Activated CD4-positive, alpha-beta T cell treated with anti-CD3 and anti-CD28 coated beads for 24 hours (primary cell): ENCODE measurements around the gene SETD3.

Source experiments
- DNase-seq, 2 donors: peaks; one replicate each; pipeline ENCODE4 v3.0.0-alpha.2; 2020; ENCODE audit warnings: low read depth in 2 of 2

The SETD3 gene

DNA sequence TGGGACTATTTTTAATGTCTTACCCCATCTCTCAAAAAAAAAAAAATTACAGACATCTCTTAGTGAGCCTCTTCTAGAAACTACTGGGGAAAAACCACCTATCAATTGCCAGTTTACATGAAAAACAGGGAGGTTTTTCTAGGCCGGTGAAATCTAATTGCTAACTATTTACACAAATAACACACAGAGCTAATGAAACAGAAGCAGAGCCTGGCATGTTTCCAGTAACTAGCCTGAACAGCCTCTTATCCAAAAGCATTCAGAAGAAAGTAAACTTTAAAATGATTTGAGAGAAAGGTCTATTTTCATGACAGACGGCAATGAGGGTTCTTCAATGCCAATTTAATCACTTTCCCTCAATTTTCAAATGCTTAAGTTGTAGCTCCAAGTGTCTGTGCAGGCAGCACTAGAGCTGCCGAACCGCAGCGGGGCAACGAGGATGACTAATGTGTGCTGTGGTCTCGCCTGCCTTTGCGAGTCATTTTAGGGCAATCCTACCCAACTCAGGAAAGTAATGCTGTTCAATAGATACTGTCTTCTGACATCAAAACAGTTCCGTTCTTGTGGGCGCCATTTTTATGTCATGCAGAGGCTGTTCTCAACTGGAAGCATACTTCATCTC lies 84.6 kb downstream of the SETD3 start:
- peak; percentile 3 to 12 for DNase-seq

DNA sequence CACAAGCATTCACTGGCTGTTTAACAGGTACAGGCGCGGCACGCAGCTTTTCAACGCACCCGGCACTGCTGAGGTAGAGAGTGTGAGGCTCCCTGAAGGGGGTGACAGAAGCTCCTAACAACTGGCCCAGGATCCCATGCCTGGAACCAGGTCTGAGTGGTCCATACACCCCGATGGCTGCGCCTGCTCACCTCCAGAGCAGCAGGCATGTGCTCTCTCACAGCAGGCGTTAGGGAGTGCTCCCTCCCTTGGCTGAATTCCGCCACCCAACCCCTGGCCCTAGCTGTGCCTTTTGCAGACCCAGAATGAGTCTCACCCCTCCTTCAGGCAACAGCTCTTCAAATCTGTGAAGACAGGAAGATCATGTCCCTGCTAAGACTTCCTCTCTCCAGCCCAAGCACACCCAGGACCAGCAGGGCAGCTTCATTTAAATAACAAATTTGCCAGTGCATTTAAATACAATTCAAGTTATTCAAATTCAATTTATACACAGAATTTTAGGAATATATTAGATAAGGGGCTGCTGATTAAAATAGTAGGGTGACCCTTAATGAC lies 86.0 kb downstream of the SETD3 start:
- no peak for DNase-seq

DNA sequence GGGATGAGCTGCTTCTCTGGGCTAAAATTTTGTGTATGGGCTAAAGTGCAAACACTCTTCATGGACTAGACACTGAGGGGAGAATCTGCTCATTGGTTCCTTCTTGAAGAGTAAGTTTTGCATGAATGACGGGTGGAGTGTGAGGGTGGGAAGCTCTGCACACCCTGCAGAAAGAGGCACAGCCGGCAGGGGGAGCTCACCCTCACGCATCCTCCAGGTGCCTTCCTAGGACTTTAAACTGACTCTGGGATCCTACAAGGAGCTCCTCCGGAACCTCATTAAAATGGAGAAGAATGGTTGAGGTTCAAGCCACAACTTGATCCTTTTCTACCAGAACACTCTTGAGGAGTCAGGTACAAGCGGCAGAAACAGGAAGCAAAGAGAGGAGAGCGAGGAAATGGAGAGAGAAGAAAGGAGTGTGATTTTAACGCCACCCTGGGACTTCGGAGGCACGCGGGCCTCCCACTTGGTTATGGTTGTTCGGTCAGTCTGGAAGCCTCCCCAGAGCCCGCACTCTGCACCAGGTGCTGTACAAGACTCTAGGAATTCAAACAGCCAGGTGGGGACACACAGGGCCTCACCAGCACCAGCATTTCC lies 87.5 kb downstream of the SETD3 start:
- peak; percentile 19 to 29 for DNase-seq

DNA sequence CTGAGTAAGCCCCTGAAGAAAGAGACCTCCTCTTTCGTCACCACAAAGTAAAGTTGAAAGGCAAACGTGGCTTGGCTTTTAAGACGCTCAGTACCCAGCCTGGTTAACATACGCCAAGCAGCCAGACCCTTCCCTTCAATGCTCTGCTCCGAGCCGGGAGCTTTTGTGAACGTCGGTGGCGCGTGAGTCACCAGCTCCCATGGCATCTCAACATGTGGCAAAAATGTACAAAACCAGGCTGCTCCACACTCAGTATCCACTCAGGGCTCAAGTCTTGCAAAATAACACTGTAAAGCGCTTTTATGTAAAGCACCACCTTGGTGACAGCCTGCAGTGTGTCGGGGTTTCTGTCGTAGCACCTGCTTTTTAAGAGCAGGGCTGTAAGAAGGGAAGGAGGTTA lies 89.0 kb downstream of the SETD3 start:
- no peak for DNase-seq

DNA sequence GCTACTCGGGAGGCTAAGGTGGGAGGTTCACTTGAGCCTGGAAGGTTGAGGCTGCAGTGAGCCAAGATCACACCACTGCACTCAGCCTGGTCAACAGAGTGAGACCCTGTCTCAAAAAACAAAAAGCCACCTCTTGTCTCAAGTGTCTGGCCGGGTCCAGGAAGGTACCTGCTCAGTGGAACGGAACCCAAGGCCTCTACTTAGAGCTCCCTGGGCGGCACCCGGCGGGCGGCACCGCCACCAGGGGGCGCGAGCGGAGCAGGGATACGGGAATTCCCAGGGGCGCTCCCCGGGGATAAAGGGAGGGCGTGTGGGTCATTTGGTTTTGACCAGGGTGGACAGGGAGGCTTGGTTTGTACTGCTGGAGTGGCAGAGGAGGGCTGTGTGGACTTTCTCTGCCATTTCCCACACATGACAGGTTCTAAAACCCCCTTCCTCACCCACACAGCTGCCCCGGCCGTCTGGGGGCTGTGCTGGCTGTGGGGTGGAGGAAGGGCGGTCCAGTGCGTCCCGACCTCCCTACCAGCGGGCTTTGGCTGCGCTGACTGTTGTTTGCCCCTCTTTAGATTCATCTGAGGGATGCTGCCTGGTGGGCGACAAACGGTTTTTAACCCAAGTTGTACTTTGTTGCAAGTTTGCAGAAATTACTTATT lies 91.4 kb downstream of the SETD3 start:
- DNase-seq = peak; percentile 12 to 35

DNA sequence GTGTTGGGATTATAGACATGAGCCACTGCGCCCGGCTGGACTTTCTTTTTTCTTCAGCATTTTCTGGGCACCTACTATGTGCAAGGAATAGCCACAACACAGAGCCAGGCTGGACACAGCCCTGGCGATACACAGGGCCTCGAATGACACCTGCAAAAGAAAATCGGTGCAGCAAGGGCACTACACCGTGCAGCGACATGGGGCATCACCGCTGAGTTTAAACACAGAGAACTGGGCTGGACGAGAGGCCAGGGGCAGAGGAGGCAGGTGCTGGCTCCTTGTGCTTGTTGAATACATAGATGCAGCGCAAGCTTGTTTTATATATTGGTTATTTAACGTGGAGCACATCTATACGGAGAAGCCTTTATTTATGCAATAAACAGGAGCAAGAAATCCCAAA lies 92.4 kb downstream of the SETD3 start:
- DNase-seq = no peak

DNA sequence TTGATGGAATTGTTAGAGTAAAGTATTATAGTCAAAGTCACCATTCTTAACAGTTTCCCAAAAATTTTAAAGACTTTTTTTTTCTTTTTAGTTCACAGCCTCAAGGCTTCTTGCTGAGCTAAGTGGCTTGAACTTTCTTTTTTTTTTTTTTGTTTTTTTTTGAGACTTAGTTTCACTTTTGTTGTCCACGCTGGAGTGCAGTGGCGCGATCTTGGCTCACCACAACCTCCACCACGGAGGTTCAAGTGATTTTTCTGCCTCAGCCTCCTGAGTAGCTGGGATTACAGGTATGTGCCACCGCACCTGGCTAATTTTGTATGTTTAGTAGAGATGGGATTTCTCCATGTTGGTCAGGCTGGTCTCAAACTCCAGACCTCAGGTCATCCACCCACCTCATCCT lies 92.8 kb downstream of the SETD3 start:
- DNase-seq = no peak

DNA sequence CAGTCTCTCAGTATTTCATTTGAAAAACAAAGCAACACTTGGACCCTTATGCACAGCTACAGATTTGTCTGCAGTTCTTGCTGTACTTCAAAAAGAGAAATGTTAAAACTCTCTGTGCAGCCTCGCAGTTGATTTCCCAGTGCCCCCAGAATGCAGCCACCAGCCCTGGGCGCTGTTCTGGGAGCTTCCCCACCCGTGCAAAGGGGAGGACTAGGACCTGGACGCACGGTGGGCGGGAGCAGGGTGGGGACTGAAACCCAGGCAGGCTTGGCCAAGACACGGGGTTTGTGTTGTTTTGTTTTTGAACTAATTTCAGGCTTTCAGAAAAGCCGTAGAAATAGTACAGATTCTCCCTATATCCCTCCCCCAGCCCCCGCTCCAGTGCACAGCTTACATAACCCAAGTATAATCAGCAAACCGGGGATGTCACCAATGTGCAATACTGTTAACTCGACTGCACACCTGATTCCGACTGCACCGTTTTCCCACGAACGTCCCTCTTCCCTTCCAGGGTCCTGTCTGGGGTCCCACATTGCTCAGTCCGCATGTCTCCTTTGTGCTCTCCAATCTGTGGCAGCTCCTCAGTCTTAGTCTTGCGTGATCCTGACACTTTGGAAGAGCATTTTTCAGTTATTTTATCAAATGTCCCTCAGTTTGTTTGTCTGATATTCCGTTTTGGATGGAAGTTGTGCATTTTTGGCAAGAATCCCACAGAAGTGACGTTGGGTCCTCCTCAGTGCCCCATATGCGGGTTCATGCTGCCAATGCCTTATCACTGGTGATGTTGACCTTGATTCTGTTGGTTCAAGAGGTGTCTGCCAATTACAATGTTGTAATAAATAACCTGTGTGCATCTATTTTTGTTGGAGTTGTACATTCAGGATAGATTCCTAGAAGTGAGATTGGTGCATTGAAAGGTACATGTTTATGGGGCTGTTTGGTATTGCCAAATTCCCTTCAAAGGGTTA lies 95.9 kb downstream of the SETD3 start:
- DNase-seq = no peak

DNA sequence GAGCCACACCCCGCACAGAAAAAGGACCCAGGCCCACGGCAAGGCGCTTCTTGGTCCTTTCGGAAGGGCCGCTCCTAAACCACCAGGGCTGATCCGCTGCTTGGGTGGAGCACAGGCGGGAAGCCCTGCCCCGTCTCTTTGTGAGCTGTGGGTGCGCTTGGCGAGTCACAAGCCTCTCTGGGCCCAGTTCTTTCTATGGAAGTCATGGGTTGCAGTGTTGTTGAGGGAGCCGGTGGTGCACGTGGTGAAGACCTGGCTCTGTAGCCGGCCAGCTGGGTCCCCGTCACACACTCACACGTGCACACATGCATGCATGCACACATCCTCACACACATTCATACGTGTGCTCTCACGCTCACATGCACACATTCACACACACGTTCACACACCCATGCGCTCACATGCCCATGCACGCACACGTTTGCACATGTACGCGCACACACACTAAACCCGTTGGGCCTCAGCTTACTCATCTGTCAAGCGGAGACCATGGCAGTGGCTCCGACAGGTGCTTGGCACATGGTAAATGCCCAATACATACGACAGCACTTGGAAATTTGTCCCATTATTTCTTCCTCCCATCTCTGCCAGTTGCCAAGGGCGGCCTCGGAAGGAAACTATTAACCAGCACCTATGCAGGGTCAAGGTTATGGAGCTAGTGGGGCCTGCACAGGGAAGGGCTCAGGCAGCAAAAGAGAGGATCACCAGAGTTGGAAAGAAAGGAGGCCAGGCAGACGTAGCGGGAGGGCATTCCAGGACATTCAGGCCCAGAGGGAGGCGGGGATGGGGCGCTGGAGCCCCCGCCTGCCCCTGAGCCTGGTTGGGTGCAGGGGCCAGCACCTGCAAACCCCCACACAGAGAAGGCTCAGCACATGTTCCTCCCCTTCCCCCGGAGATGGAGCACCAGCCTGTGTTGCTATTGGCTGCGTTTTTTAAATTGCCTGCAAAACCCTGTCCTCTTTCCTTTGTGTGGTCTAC lies 96.9 kb downstream of the SETD3 start:
- DNase-seq = no peak

DNA sequence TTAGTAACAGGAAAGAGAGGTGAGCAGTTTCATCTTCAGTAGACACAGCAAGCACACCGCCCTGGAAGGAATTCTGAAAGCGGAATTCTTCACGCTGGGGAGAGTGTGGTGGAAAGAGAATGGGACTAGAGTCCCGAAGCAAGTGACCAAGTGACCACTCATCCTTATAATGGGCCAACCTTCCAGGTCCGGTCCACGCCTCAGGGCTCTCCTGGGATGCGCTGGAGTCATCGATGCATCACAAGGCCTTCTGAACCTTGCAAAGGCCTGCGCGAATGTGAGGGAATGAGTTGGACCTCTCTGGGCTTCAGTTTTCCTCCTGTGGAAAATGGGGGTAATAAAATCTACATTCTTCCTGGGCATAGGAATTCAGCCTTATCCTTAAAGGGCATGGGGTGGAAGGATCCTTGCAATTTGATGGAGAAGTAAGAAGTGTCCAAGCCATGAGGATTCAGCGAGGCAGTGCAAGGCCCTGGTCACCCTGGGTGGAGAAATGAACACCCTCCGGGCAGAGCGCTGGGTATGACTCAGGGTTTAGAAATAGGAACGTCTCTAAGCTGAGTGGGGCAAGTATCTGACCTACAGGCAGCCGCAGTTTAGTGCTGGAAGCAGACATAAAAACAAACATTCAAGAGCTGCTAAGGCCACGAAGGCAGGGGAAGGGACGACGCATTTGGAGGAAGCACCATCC lies 97.7 kb downstream of the SETD3 start:
- no peak for DNase-seq

DNA sequence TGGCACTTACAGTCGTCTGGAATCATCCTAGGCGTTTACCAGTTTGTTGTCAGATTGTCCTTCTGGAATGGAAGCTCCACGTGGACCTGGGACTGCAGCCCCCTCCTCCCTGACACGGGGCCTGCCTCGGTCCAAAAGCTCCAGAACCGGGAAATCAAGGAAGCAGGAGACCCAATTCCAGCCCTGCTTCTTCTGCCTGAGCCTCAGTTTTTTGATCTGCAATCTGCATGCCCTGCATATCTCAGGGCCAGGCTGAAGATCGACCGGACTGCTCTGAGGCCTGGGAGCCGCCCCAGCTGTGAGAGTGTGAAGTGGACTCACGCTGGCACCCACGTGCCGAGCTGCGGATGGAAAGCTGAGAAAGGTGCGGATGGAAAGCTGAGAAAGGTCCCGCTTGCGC lies 98.6 kb downstream of the SETD3 start:
- DNase-seq = no peak

DNA sequence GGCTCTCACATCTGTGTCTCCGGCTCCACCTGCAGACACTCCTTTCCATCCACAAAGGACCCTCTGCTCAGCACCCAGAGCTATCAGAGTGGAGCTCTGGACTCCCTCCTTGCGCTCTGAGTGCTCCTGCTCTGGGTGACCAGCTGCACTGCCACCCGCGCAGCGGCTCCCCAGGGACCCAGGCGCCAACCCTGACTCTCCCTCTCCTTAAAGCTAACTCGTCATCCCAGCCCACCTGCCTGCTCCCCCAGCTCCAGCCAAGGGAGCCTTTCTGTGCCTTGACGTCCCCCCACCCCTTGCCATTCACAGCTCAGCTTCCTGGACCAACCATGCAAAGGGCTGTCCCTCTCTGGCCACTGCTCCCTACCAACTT lies 99.0 kb downstream of the SETD3 start:
- no peak for DNase-seq

DNA sequence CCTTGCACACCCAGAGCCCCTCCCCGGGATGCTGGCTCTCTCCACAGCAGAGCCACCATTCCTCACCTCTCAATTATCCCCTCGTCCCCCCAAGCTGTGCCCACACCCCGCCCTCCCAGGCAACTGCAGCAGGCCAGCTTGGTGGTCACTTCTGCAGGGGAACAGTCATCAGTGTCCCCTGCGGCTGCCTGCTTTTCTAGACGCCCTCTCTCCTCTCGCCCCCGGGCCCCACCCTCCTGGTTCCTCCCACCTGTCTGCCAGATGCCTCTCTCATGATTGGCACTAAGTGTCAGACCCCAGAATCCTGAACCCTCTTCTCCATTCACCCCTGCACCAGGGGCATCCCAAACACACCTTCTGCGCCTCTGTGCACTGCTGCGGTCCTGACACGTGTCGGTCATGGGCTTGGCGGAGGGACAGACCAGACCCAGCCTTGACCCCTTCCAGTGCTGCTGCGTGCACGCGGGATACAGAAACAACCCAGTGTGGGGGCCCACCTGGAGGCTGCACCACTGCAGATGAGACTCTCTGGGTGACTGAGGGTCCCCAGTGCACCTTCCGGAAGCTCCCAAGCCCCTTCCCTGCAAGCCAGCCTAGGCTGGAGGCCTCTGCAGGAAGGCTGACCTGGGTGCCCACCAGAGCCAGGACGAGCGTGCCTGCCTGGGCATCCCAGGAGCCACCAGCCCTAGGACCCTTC lies 99.5 kb downstream of the SETD3 start:
- no peak for DNase-seq

DNA sequence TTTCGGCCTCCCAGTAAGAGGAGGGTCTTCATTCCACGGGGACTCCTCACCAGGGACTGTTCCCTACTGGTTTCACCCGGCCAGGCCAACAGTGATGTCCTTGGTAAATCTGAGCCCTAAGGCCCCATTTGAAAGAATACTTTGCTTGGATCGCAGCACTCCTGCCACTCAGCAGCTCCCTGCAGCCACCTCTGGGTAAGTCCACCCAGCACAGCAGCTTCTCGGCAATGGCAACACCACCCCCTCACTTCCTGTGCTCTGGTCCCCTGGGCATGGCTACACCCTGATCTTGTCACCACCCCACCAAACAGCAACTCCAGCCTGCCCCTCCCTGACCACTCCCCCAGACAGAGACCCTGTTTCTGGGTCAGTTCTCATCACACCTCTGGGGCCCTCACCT lies 100.3 kb downstream of the SETD3 start:
- DNase-seq = no peak

DNA sequence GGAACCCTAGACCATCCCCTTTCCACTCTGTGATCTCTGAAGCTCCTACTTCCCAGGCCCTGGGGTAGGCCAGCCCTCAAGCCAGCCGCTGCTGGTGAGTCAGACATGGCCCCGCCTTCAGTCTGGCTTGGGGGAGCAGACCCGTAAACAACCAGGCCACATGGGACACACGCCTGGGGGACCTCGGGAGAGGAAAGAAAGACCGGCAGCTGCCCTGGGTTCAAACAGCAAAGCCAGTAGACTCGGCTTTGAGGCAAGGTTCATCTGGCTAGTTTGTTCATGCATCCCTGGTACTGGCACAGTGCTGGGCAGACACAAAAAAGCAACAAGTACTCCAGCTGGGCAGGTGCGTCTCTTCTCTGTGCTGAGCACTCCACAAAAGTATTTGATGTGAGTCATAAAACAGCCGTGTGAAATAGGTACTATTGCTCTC lies 101.9 kb downstream of the SETD3 start:
- DNase-seq = no peak

DNA sequence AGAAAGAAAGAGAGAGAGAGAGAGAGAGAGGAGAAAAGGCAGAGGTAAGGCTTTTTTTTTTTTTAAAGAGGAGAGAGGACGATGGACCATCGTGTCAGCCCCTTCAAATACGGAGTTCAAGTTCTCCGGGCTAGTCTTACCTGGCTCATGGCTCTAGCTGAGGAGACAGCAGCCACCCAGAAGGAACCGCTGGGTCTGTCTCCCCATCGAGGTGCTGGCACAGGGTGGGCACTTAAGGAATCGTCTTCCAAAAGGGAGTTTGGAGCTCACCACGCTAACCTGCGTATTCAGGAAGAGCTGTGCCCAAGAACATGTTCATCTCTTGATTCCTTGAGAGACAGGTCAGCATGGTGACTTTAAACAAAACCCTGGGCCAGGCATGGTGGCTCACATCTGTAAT lies 102.7 kb downstream of the SETD3 start:
- DNase-seq = no peak

DNA sequence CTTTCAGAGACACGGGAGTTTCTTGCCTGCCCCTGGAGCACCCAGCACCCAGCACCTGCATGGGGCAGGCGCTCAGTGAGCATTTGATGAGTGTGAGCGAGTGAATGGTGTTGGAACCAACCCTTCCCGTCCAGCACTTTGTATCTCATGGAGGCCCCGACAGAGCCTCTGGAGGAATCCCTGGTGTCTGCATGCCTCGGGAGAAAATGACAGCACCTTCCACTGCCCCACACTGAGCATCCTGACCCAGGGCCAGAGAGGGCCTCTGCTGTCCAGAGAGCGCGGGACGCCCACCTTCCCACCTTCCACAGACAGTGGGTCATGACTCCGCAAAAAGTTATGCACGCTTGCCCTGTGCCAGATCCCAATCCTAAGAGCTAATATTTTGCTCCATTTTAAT lies 105.7 kb downstream of the SETD3 start:
- no peak for DNase-seq

DNA sequence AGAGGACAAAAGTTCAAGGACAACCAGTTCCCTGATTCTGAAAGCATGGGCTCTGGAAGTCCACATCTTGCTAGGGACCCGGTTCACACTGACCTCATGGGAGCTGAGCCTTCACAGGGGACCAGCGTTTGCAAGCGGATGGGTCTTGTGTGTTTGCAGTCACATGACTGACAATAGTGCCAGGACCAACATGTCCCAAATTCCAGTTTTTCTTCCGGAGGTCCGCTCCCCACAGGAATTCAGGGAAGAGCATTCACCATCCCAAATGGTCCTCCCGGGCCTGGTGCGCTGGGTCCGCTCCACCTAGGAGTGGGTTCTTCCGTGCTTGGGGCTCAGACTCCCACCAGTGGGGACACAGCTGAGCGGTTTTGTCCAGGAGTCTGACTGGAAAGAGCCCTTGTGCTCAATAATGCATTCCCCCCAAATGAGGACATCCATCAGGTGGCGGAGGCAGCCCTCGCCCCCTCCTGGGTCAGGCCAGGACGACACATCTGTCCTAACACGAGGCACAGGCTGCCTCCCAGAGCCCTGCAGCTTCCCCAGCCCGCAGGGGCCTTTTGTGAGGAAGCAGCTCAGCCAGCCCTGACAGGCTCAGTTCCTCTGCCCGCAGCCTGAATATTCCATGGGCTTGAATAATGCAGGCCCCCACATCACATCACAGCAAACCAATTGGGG lies 116.9 kb downstream of the SETD3 start:
- DNase-seq = no peak

DNA sequence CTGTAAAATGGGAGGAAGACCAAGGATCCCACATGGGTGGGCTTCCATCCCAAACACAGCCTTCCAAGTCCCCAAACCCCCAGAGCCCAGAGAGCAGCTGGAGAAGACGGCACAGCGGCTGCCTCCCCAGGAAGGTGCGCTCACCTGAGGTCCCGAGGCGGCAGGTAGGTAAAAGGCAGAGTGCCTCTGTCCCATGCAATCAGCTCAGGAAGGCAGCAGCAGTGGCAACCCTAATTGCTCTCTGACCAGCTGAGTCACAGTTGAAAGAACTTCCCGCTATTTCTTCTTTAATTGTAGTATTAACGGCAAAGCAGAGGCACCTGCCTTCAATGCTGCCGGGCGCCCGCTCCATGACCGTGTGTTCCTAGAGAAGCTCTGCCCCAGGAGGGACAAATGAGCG lies 117.6 kb downstream of the SETD3 start:
- DNase-seq = no peak
